Stimulated activated CD8-positive, alpha-beta memory T cell treated with anti-CD3 and anti-CD28 coated beads, Interleukin-7, amount 100 ng/mL, for 24 hours (primary cell): ENCODE measurements around the gene SLC5A11.
"Not testable (repeated sequence)": the region's sequence is repeated elsewhere in the genome, so short reads cannot be mapped to it uniquely, and the experiment has no call there.

Experiments used
- DNase-seq: peaks from one replicate; pipeline ENCODE4 v3.0.0-alpha.2; 2020; ENCODE audit warnings: low read depth

Gene SLC5A11

DNA sequence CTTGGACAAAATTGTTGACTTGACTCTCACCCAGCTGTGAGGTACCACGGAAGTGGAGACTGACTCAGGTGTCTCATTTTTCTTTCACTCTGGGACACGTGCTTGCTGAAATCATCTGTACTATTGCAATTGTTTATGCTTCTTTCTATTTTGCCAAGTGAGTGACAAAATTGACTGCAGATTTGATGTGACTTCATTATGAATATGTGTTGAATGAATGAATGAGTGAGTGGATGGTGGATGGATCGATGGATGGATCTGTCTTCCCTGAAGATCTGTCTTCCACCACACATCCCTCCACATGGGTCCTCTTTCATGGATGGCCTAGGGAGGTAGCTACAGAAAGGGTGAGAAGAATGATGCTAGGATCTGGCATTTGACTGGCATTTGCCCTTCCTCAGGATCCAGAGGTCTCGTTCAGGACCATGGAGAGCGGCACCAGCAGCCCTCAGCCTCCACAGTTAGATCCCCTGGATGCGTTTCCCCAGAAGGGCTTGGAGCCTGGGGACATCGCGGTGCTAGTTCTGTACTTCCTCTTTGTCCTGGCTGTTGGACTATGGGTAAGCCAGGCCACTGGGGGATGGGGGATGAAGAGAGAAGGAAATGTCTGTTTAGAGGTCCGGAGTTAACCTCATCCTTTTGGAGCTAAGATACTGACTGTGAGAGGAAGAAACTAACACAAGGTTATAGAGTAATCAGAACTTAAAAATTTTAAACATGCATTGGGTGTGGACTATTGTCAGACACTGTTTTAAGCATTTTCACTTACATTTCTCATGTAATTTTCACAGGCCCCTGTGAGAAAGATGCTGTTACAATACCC is 12.7 kb downstream of the SLC5A11 start:
- no peak for DNase-seq

GRCh38 chr16:24861461-24861860 is 15.7 kb downstream of the SLC5A11 start:
- no peak for DNase-seq

GRCh38 chr16:24863582-24864437 is 18.0 kb downstream of the SLC5A11 start:
- no peak for DNase-seq

DNA sequence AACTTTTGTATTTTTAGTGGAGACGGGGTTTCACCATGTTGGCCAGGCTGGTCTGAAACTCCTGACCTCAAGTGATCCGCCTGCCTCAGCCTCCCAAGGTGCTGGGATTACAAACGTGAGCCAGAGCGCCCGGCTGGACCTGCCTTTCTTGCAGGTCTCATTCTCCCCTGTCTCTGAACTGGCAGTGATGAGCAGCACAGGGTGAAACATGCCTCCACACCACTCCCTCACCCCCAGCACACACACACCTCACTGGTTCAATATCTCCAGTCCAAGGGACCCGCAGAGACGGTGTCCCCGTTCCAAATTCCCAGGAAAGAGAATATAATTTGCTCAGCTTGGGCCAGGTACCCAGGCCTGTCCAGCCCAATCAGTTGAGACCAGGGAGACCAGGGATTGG is 23.3 kb downstream of the SLC5A11 start:
- DNase-seq, result no peak

GRCh38 chr16:24871891-24872290 is 26.1 kb downstream of the SLC5A11 start:
- DNase-seq, result no peak

- no peak for DNase-seq
These were observed 27.3 kb downstream of the SLC5A11 start for GRCh38 chr16:24873028-24873427.

DNA sequence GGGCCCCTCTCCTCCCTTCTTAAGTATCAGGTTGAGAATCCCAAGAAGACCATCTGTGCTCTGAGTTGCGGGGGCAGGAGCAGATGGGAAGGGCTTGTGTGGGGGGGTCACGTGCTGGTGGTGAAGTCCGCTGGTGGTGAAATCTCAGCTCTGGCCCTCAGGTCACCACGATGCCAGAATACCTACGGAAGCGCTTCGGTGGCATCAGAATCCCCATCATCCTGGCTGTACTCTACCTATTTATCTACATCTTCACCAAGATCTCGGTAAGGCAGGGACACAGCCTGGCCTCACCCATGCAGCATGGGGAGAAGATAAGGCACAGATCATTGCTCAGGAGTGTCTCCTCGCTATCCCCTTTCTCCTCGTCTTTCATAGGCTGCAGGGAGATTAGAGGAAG is 29.7 kb downstream of the SLC5A11 start:
- DNase-seq, result no peak

DNA sequence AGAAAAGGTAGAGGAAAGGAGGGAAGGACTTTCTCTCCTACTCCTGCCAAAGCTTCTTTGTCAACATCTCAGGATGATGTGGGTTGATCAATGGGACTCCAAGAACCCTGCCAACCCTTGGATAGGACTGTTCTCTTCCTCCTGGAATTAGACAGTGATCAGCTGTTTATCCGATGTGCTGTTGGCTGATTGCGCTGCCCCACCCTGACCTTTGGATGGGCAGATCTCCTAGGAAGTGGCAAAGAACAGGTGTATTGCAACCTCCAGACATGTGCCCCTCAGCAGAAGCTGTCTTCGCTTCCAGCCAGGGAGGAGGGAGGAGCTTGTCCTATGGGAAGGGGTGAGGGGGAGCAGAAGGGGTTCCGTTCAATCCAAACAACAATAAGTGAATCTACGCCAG is 30.5 kb downstream of the SLC5A11 start:
- DNase-seq, result no peak

GRCh38 chr16:24879684-24880083 is 33.9 kb downstream of the SLC5A11 start:
- no peak for DNase-seq

- DNase-seq, result no peak
These were observed 38.0 kb downstream of the SLC5A11 start for GRCh38 chr16:24883714-24884151.

GRCh38 chr16:24887472-24887871 is 41.7 kb downstream of the SLC5A11 start:
- DNase-seq, result no peak

DNA sequence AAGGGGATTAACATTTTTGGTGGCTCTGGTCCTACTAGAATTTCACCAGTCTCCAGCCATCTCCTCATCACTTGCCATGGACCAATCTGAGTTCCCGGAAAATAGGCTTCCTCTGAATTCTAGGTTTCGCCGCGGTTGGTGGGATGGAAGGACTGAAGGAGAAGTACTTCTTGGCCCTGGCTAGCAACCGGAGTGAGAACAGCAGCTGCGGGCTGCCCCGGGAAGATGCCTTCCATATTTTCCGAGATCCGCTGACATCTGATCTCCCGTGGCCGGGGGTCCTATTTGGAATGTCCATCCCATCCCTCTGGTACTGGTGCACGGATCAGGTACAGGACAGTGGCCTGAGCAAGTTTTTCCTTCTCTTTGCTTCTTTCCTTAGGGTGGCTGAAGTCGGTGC is 45.0 kb downstream of the SLC5A11 start:
- DNase-seq, result no peak

DNA sequence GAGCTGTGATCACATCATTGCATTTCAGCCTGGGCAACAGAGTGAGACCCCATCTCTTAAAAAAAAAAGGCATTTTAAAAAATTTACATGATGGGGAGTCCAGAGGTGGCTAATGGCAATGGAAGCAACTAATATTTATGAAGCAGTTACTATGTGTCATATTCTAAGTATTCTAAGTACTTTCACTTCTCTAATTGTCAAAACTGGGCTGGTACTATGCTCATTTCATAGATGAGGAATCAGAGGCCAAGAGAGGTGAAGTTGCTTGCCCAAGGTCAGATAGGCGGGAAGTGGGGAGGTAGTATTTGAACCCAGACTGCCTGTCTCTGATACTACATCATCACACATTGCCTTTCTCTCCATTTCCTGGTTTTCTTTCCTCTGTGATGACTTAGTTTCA is 50.7 kb downstream of the SLC5A11 start:
- no peak for DNase-seq

DNA sequence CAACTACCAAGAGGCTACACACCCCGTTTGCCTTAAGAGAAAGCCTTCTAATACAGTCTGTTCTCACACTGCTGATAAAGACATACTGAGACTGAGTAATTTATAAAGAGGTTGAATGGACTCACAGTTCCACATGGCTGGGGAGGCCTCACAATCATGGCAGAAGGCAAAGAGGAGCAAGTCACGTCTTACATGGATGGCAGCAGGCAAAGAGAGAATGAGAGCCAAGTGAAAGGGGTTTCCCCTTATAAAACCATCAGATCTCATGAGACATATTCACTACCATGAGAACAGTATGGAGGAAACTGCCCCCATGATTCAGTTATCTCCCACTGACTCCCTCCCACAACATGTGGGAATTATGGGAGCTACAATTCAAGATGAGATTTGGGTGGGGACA is 51.8 kb downstream of the SLC5A11 start:
- DNase-seq, result not testable (repeated sequence)

DNA sequence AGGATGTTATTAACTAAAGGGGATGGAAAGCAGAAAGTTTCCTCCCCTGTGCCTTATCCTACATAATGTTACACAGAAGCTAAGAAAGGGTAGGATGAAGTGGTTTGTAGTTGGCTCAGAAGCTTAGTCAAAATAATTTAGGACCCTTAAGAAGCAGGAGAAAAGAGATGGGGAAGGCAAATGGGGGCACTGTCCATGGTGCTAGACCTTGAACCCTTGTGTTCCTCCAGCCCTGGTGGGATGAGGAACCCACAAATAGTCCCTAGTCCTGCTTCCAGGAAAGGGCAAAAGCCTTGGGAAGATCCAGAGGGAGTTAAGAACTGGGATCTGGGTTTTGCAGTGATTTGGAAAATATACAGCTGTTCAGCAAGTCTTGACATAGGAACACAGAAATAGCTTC is 54.5 kb downstream of the SLC5A11 start:
- no peak for DNase-seq

GRCh38 chr16:24906199-24906808 is 60.5 kb downstream of the SLC5A11 start:
- no peak for DNase-seq

- DNase-seq, result no peak
These were observed 61.1 kb downstream of the SLC5A11 start for GRCh38 chr16:24906901-24907300.

DNA sequence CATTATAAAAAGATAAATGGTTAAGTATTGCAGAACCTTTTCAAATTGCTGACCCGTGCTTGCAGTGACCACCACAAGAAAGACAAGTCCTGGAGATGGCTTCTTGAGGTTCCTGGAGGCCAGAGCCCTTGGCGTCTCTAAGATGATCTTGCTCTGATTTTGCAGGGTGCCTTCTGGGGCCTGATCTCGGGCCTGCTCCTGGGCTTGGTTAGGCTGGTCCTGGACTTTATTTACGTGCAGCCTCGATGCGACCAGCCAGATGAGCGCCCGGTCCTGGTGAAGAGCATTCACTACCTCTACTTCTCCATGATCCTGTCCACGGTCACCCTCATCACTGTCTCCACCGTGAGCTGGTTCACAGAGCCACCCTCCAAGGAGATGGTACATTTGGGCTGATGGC is 63.0 kb downstream of the SLC5A11 start:
- no peak for DNase-seq

DNA sequence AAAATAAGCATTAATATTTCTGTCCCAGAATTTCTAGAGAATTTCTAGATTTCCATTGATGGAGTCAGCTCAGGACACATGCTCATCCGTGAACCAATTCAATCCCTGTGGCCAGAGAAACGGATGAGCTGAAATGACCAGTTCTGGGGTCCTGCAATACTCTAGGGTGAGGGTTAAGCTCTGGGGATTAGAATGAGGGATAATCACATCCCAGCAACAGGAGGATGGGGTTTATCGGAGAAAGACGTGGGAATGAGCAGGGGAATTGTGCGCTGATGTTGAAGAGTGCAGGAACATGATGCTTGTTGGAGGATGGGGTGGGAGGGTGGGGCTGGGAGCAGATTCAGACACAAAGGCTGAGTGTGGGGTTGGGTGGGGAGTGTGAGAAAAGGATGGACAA is 64.1 kb downstream of the SLC5A11 start:
- no peak for DNase-seq

DNA sequence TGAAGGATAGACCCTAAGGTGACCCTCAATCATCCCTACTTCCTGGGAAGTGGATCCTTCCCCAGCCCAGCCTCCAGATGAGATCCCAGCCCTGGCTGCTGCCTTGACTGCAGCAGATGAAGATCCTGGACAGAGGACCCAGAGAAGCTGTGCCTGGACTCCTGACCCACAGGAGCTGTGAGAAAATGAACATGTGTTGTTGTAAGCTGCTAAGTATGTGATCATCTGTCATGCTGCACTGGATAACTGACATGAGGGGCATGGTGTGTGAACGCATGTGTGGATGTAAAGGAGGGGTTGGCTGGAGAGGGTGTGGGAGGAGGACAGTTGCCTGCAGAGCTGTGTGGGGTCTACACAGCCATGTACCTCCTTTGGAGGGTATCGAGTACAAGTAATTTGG is 69.3 kb downstream of the SLC5A11 start:
- no peak for DNase-seq

- no peak for DNase-seq
These were observed 69.8 kb downstream of the SLC5A11 start for GRCh38 chr16:24915576-24915975.

DNA sequence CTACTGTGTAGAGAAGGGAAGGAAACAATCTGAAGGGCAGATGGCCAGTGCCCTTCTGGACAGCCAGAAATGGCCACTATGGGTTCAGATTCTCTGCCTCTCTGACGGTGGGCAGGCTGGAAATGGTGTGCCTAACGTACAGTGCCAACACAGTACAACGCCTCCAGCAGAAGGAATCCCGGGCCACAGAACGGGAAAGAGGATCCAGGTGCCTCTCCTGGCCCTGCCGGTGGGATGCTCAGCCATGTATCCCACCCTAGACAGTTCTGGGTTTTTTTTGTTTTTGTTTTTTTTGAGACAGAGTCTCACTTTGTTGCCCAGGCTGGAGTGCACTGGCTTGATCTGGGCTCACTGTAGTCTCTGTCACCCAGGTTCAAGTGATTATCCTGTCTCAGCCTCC is 71.5 kb downstream of the SLC5A11 start:
- DNase-seq, result no peak

DNA sequence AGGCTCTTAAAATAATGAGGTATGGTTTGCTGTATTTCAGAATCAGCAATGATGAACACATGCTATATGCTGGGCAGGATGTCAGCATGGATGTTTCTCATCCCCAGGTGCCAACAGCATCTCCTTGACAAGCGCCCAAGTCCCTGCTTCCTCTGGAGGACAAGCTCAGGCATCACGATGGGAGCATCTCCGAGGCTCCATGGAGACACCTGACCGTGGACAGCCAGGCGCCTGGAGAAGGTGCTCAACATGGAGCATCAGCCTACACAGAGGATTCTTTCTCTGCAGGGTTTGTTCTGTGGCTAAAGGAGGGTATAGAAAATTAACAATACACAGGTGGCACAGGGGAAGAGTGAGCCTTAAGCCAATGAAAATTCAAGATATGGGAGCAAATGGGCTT is 72.1 kb downstream of the SLC5A11 start:
- DNase-seq, result no peak
